H9 (cell line): ENCODE results near the gene ABHD12. TPM values are rescaled to one million over a fixed set of nuclear protein-coding genes. Genes with fewer than 3 reads are reported as not detected.

Experiments
- DNase-seq: peaks from one replicate; pipeline ENCODE4 v3.0.0-alpha.2; 2017
- H2AFZ ChIP-seq: one replicate; pipeline ENCODE4 v1.6.1; 2013; ENCODE audit warnings: mild to moderate bottlenecking, low read length, control low read depth, moderate library complexity
- H2AK5ac ChIP-seq: 2 replicates; pipeline ENCODE4 v1.6.1; 2013; ENCODE audit warnings: low read length, control low read depth, mixed read lengths; ENCODE audit not compliant: insufficient read length
- H2BK120ac ChIP-seq: one replicate; pipeline ENCODE4 v1.6.1; 2013; ENCODE audit warnings: low read depth, mild to moderate bottlenecking, low read length, control low read depth, inconsistent platforms; ENCODE audit not compliant: poor library complexity, severe bottlenecking
- H2BK12ac ChIP-seq: 2 replicates; pipeline ENCODE4 v1.6.1; 2013; ENCODE audit warnings: low read length, control low read depth, mixed read lengths, low read depth; ENCODE audit not compliant: insufficient read length
- H2BK15ac ChIP-seq: 2 replicates; pipeline ENCODE4 v1.6.1; 2013; ENCODE audit warnings: low read depth, low read length, control low read depth
- H2BK20ac ChIP-seq: one replicate; pipeline ENCODE4 v1.6.1; 2013; ENCODE audit warnings: low read depth, mild to moderate bottlenecking, low read length, control low read depth, inconsistent platforms; ENCODE audit not compliant: poor library complexity, severe bottlenecking
- H2BK5ac ChIP-seq: 2 replicates; pipeline ENCODE4 v1.6.1; 2013; ENCODE audit warnings: low read length, control low read depth, mixed read lengths; ENCODE audit not compliant: insufficient read length
- H3K14ac ChIP-seq: 2 replicates; pipeline ENCODE4 v1.6.1; 2013; ENCODE audit warnings: low read length, control low read depth; ENCODE audit not compliant: insufficient read depth
- H3K18ac ChIP-seq: 2 replicates; pipeline ENCODE4 v1.6.1; 2013; ENCODE audit warnings: low read depth, mild to moderate bottlenecking, mixed read lengths, low read length, control low read depth; ENCODE audit not compliant: insufficient read length
- H3K23ac ChIP-seq: 2 replicates; pipeline ENCODE4 v1.6.1; 2013; ENCODE audit warnings: low read length, control low read depth, mixed read lengths, low read depth; ENCODE audit not compliant: insufficient read length
- H3K23me2 ChIP-seq: 2 replicates; pipeline ENCODE4 v1.6.1; 2013; ENCODE audit warnings: low read depth, mild to moderate bottlenecking, mixed read lengths, low read length, control low read depth; ENCODE audit not compliant: insufficient read length, poor library complexity, severe bottlenecking
- H3K27ac ChIP-seq: 2 replicates; pipeline ENCODE4 v1.5.1; 2013; ENCODE audit warnings: low read length, control low read depth, mixed read lengths, low read depth; ENCODE audit not compliant: insufficient read length
- H3K27me3 ChIP-seq: 2 replicates; pipeline ENCODE4 v1.6.1; 2013; ENCODE audit warnings: low read length, control low read depth, inconsistent platforms; ENCODE audit not compliant: insufficient read depth
- H3K4ac ChIP-seq: 2 replicates; pipeline ENCODE4 v1.6.1; 2013; ENCODE audit warnings: low read depth, mild to moderate bottlenecking, control low read depth, inconsistent platforms, low read length, moderate library complexity
- H3K4me1 ChIP-seq: 2 replicates; pipeline ENCODE4 v1.6.1; 2013; ENCODE audit warnings: low read length, control low read depth, inconsistent platforms; ENCODE audit not compliant: insufficient read depth
- H3K4me2 ChIP-seq: 2 replicates; pipeline ENCODE4 v1.6.1; 2013; ENCODE audit warnings: low read length, control low read depth, mixed read lengths; ENCODE audit not compliant: insufficient read length, insufficient read depth
- H3K56ac ChIP-seq: 2 replicates; pipeline ENCODE4 v1.6.1; 2013; ENCODE audit warnings: low read depth, mild to moderate bottlenecking, mixed read lengths, low read length, control low read depth; ENCODE audit not compliant: insufficient read length
- H3K79me1 ChIP-seq: 2 replicates; pipeline ENCODE4 v1.6.1; 2013; ENCODE audit warnings: low read depth, mild to moderate bottlenecking, moderate library complexity, low read length, control low read depth, inconsistent platforms; ENCODE audit not compliant: insufficient read depth, poor library complexity, severe bottlenecking
- H3K79me2 ChIP-seq: 2 replicates; pipeline ENCODE4 v1.6.1; 2013; ENCODE audit warnings: low read length, control low read depth, inconsistent platforms; ENCODE audit not compliant: insufficient read depth
- H3K9ac ChIP-seq: 2 replicates; pipeline ENCODE4 v1.6.1; 2013; ENCODE audit warnings: low read length, control low read depth, mixed read lengths; ENCODE audit not compliant: insufficient read length; ENCODE audit errors: extremely low read depth
- H3K9me3 ChIP-seq: one replicate; pipeline ENCODE4 v1.6.1; 2013; ENCODE audit warnings: low read depth, low read length, inconsistent platforms; ENCODE audit not compliant: control insufficient read depth
- H3T11ph ChIP-seq: one replicate; pipeline ENCODE4 v1.6.1; 2013; ENCODE audit warnings: mild to moderate bottlenecking, low read length, control low read depth, inconsistent platforms
- H4K20me1 ChIP-seq: one replicate; pipeline ENCODE4 v1.6.1; 2013; ENCODE audit not compliant: control insufficient read depth, insufficient read length, insufficient read depth
- H4K5ac ChIP-seq: 2 replicates; pipeline ENCODE4 v1.6.1; 2013; ENCODE audit warnings: low read depth, mild to moderate bottlenecking, mixed read lengths, low read length, control low read depth; ENCODE audit not compliant: insufficient read length
- H4K8ac ChIP-seq: replicated peaks from 2 replicates; pipeline ENCODE4 v1.6.1; 2013; ENCODE audit warnings: low read length, control low read depth, mixed read lengths, low read depth; ENCODE audit not compliant: insufficient read length
- H4K91ac ChIP-seq: 2 replicates; pipeline ENCODE4 v1.6.1; 2013; ENCODE audit warnings: low read depth, mild to moderate bottlenecking, moderate library complexity, mixed read lengths, low read length, control low read depth; ENCODE audit not compliant: insufficient read length
- H3K27ac Mint-ChIP-seq, 3 experiments: 2 replicates in 2 of 3; 3 replicates in 1 of 3; pipeline ENCODE4 v1.8.0; 2020 to 2021; ENCODE audit warnings: mixed read lengths in 3 of 3, mild to moderate bottlenecking in 1 of 3, moderate library complexity in 1 of 3
- H3K27me3 Mint-ChIP-seq: 2 replicates; pipeline ENCODE4 v1.8.0; 2021; ENCODE audit warnings: low read depth, mild to moderate bottlenecking, moderate library complexity, mixed read lengths
- H3K36me3 Mint-ChIP-seq, 3 experiments: 2 replicates in 2 of 3; 3 replicates in 1 of 3; pipeline ENCODE4 v1.8.0; 2020 to 2021; ENCODE audit warnings: low read depth in 3 of 3, mixed read lengths in 3 of 3; ENCODE audit not compliant: insufficient read depth in 1 of 3
- H3K4me1 Mint-ChIP-seq, 2 experiments: 2 replicates each; pipeline ENCODE4 v1.8.0; 2020; ENCODE audit warnings: mixed read lengths in 2 of 2
- H3K4me3 Mint-ChIP-seq, 2 experiments: 2 replicates in 1 of 2; 3 replicates in 1 of 2; pipeline ENCODE4 v1.8.0; 2020 to 2021; ENCODE audit warnings: mild to moderate bottlenecking in 2 of 2, mixed read lengths in 2 of 2, moderate library complexity in 1 of 2
- H3K9me3 Mint-ChIP-seq, 2 experiments: 2 replicates in 1 of 2; 3 replicates in 1 of 2; pipeline ENCODE4 v1.8.0; 2020; ENCODE audit warnings: mild to moderate bottlenecking in 2 of 2, mixed read lengths in 2 of 2, moderate library complexity in 1 of 2
- CTCF ChIP-seq: fragments of 200-600 bp; sonication (generic); conservative IDR thresholded peaks from 3 replicates; pipeline ENCODE4 v1.8.0; 2021; ENCODE audit warnings: antibody characterized with exemption, mild to moderate bottlenecking
- WGBS: extraction: QIAGEN DNeasy Blood & Tissue Kit; methylation state at CpG from one replicate; pipeline ENCODE4 v1.1.7; 2013; ENCODE audit warnings: missing lambda C conversion rate, low lambda C conversion rate, mixed read lengths; ENCODE audit not compliant: insufficient read length; ENCODE audit errors: extremely low coverage; 5-methylcytosine and 5-hydroxymethylcytosine counted together
- total RNA-seq: library from RNA; stranded (reverse); gene quantifications from 2 replicates; pipeline ENCODE4 v1.2.1, GENCODE V29; 2021

Gene ABHD12
- total RNA-seq, 1 experiment from 2014 or later = 54.4 TPM

- no peak overlapping the region for H3T11ph ChIP-seq
- no peak overlapping the region for H3K27ac ChIP-seq
- no peak overlapping the region for H2BK5ac ChIP-seq
- H2BK12ac ChIP-seq = no peak overlapping the region
- no peak overlapping the region for H3K9ac ChIP-seq
- H2BK20ac ChIP-seq = no peak overlapping the region
- H3K18ac ChIP-seq = no peak overlapping the region
- H3K4me1 Mint-ChIP-seq = peaks cover 3 to 9% of the 10 kb centered on the region in 2 experiments; a peak in 3 of 4 replicates
- no peak overlapping the region for H3K23ac ChIP-seq
- H3K4me2 ChIP-seq = no peak overlapping the region
- H3K56ac ChIP-seq = no peak overlapping the region
- no CpG with 5 or more reads among the region's 24 CpGs for WGBS
- no peaks in the 10 kb centered on the region; a peak in 1 of 5 replicates for H3K9me3 Mint-ChIP-seq
- no peak overlapping the region for H2AFZ ChIP-seq
- no peaks in the 10 kb centered on the region for H4K20me1 ChIP-seq
- no peak overlapping the region for H2BK120ac ChIP-seq
- no peaks in the 10 kb centered on the region for H3K4me1 ChIP-seq
- no peak for TF ChIP-seq CTCF
- H4K8ac ChIP-seq = no peak overlapping the region
- no peaks in the 10 kb centered on the region for H3K79me2 ChIP-seq
- no peak overlapping the region for H3K4ac ChIP-seq
- H4K91ac ChIP-seq = no peak overlapping the region
- no peak overlapping the region for H2BK15ac ChIP-seq
- H3K27me3 ChIP-seq = no peaks in the 10 kb centered on the region
- H3K79me1 ChIP-seq = no peaks in the 10 kb centered on the region
- no peak overlapping the region for H4K5ac ChIP-seq
- DNase-seq = no peak
- no peak overlapping the region for H2AK5ac ChIP-seq
- H3K4me3 Mint-ChIP-seq = no peak overlapping the region
- peak overlapping the region in 1 of 3 experiments; percentile 78; a peak in 2 of 7 replicates for H3K27ac Mint-ChIP-seq
- H3K27me3 Mint-ChIP-seq = no peaks in the 10 kb centered on the region; the same call in 1 of the 2 replicates
- no peaks in the 10 kb centered on the region for H3K9me3 ChIP-seq
- H3K36me3 Mint-ChIP-seq = peaks cover 18 to 47% (median 43%) of the 10 kb centered on the region in 3 experiments
- H3K14ac ChIP-seq = no peak overlapping the region
- H3K23me2 ChIP-seq = no peaks in the 10 kb centered on the region
Measured at GRCh38 chr20:25289886-25290597, 100.6 kb downstream of the ABHD12 start.
